Measurements from ENCODE around the gene MSX1. TPM values are rescaled to one million over a fixed set of nuclear protein-coding genes. Genes with fewer than 3 reads are reported as not detected.

The MSX1 gene
- total and polyA plus RNA-seq, 2 of the 8 experiments (the other 6 are each of a cell fraction or from before 2014, with no cell fraction given): 0.47 TPM; not detected in 1

GRCh38 chr4:4856071-4857000, 3.1 kb upstream of the MSX1 start (continued):
- no peak for TF ChIP-seq RAD21 (IDR thresholded peaks at IDR 0.05 in 1 of 2, conservative IDR thresholded peaks at IDR 0.05 in 1 of 2; ENCODE audit: low read depth in 2 of 2, low read length in 2 of 2)
- no peak for TF ChIP-seq CEBPB (IDR thresholded peaks at IDR 0.05; ENCODE audit: low read depth, low read length)
- TF ChIP-seq SIX5 (IDR thresholded peaks at IDR 0.05; ENCODE audit: low read depth, low read length): no peak
- TF ChIP-seq NANOG (IDR thresholded peaks at IDR 0.05; ENCODE audit: insufficient read depth, low read depth, low read length, poor library complexity, severe bottlenecking): no peak
